CD8-positive, alpha-beta memory T cell (primary cell): ENCODE results near the gene ZSCAN26. TPM values are rescaled to one million over a fixed set of nuclear protein-coding genes. Genes with fewer than 3 reads are reported as not detected.

Source experiments
- CTCF ChIA-PET: fragments of 350-600 bp; sonication (Branson Sonifier 250); formaldehyde crosslinking; loops from one replicate; lab custom pipeline; 2021; ENCODE audit warnings: antibody characterized with exemption; lab: Charles Lee
- POLR2A ChIA-PET: fragments of 350-600 bp; sonication (Branson Sonifier 250); formaldehyde crosslinking; loops from one replicate; lab custom pipeline; 2021; ENCODE audit warnings: antibody characterized with exemption; lab: Charles Lee
- DNase-seq, 5 donors: peaks; one replicate each; pipeline versions ENCODE4 v3.0.0 to v3.0.0-alpha.2; 2020 to 2022; ENCODE audit warnings: mixed read lengths in 1 of 5
- H3K27ac ChIP-seq: one replicate; pipeline ENCODE4 v1.7.0; 2013; ENCODE audit warnings: low read depth, mild to moderate bottlenecking, low read length, moderate library complexity
- H3K27me3 ChIP-seq: 2 replicates; pipeline ENCODE4 v1.7.0; 2013; ENCODE audit warnings: low read length, mild to moderate bottlenecking; ENCODE audit not compliant: insufficient read depth, poor library complexity, severe bottlenecking
- H3K36me3 ChIP-seq: 2 replicates; pipeline ENCODE4 v1.7.0; 2013; ENCODE audit warnings: mild to moderate bottlenecking, low read length, moderate library complexity; ENCODE audit not compliant: insufficient read depth
- H3K4me1 ChIP-seq: 2 replicates; pipeline ENCODE4 v1.7.0; 2013; ENCODE audit warnings: mild to moderate bottlenecking, low read length, moderate library complexity; ENCODE audit not compliant: insufficient read depth
- H3K4me3 ChIP-seq: 2 replicates; pipeline ENCODE4 v1.7.0; 2013; ENCODE audit warnings: mild to moderate bottlenecking, low read length
- H3K9me3 ChIP-seq: 2 replicates; pipeline ENCODE4 v1.7.0; 2013; ENCODE audit warnings: mild to moderate bottlenecking, low read length
- H3K27ac Mint-ChIP-seq, 8 donors: one replicate each; pipeline ENCODE4 v1.8.0; 2020 to 2021; ENCODE audit warnings: mixed read lengths in 8 of 8, mild to moderate bottlenecking in 6 of 8, inconsistent platforms in 3 of 8, moderate library complexity in 3 of 8
- H3K27me3 Mint-ChIP-seq, 2 donors: one replicate each; pipeline ENCODE4 v1.8.0; 2020 to 2021; ENCODE audit warnings: mixed read lengths in 2 of 2, mild to moderate bottlenecking in 1 of 2, moderate library complexity in 1 of 2
- H3K36me3 Mint-ChIP-seq, 3 donors: one replicate each; pipeline ENCODE4 v1.8.0; 2020 to 2021; ENCODE audit warnings: mixed read lengths in 3 of 3, inconsistent platforms in 1 of 3, mild to moderate bottlenecking in 1 of 3
- H3K4me1 Mint-ChIP-seq, 3 donors: one replicate each; pipeline ENCODE4 v1.8.0; 2020 to 2021; ENCODE audit warnings: mixed read lengths in 3 of 3, inconsistent platforms in 1 of 3, mild to moderate bottlenecking in 1 of 3
- H3K4me3 Mint-ChIP-seq, 7 donors: one replicate each; pipeline ENCODE4 v1.8.0; 2020 to 2021; ENCODE audit warnings: mixed read lengths in 7 of 7, mild to moderate bottlenecking in 6 of 7, moderate library complexity in 4 of 7, inconsistent platforms in 2 of 7
- H3K9me3 Mint-ChIP-seq, 5 donors: one replicate each; pipeline ENCODE4 v1.8.0; 2020 to 2022; ENCODE audit warnings: mixed read lengths in 5 of 5, mild to moderate bottlenecking in 3 of 5, moderate library complexity in 2 of 5, inconsistent platforms in 1 of 5
- polyA plus RNA-seq: library from polyadenylated mRNA; unstranded; fragments of 300-500 nt; fragmentation: Illumina TruSeq; gene quantifications from one replicate; pipeline ENCODE4 v1.2.3, GENCODE V29; 2021
- total RNA-seq, 2 experiments: library from RNA; stranded (reverse); gene quantifications; one replicate each; pipeline ENCODE4 v1.2.3, GENCODE V29; 2021

ZSCAN26 gene
- total and polyA plus RNA-seq, 3 experiments from 2014 or later = 5.6 to 15.8 (median 6.4) TPM

GRCh38 chr6:28263922-28264321 lies 3.0 kb upstream of the ZSCAN26 start:
- Mint-ChIP-seq H3K9me3 (peaks cover 0 to 2% (median 0%) of the 10 kb centered on the region in 5 donors), H3K4me3 (peak overlapping the region in 1 of 7 donors; percentile 9), H3K36me3 (no peaks in the 10 kb centered on the region), H3K4me1 (peaks cover 0 to 6% (median 2%) of the 10 kb centered on the region in 3 donors), H3K27me3 (peaks cover 4 to 9% of the 10 kb centered on the region in 2 donors), H3K27ac (no peak overlapping the region)
- no peak for DNase-seq
- Histone ChIP-seq H3K27me3 (no peaks in the 10 kb centered on the region), H3K4me1 (peaks cover 18% of the 10 kb centered on the region), H3K4me3 (no peak overlapping the region), H3K36me3 (no peaks in the 10 kb centered on the region), H3K9me3 (no peaks in the 10 kb centered on the region), H3K27ac (no peak overlapping the region)
- ChIA-PET POLR2A (interaction anchor here (1.0 kb wide), 1 partner anchor 20 kb away, joined by 3 read pairs; no protein-coding TSS in a partner anchor), CTCF (interaction anchor here (1.2 kb wide), 1 partner anchor 11 kb away, joined by 4 read pairs; the partner anchor contains the start of gene ZKSCAN4)

GRCh38 chr6:28264834-28265401 lies 2.0 kb upstream of the ZSCAN26 start:
- Mint-ChIP-seq H3K27ac (no peak overlapping the region), H3K36me3 (no peaks in the 10 kb centered on the region), H3K4me3 (peak overlapping the region in 1 of 7 donors; percentile 36), H3K9me3 (peaks cover 0 to under 1% (median 0%) of the 10 kb centered on the region in 5 donors), H3K4me1 (peaks cover 4 to 8% (median 7%) of the 10 kb centered on the region in 3 donors), H3K27me3 (peaks cover 4% of the 10 kb centered on the region in 2 donors)
- ChIA-PET POLR2A (interaction anchor here (1.1 kb wide), 1 partner anchor 10 kb away, joined by 3 read pairs; no protein-coding TSS in a partner anchor), CTCF (no interaction called here)
- Histone ChIP-seq H3K36me3 (no peaks in the 10 kb centered on the region), H3K27me3 (no peaks in the 10 kb centered on the region), H3K9me3 (no peaks in the 10 kb centered on the region), H3K4me3 (no peak overlapping the region), H3K4me1 (peaks cover 18% of the 10 kb centered on the region), H3K27ac (no peak overlapping the region)
- no peak for DNase-seq

GRCh38 chr6:28266563-28266961 lies 381 bp upstream of the ZSCAN26 start:
- Histone ChIP-seq H3K27me3 (no peaks in the 10 kb centered on the region), H3K9me3 (no peaks in the 10 kb centered on the region), H3K36me3 (no peaks in the 10 kb centered on the region), H3K4me1 (peaks cover 18% of the 10 kb centered on the region), H3K27ac (peak overlapping the region; percentile 81), H3K4me3 (peak overlapping the region; percentile 90)
- POLR2A ChIA-PET = interaction anchor here (0.5 to 1.9 kb wide), 10 partner anchors 9 to 1734 kb away, joined by 3 to 18 read pairs (median 6); partner anchors contain the start of genes PGBD1, ZKSCAN3, ZKSCAN4 and ZSCAN31
- H3K27ac Mint-ChIP-seq = no peak overlapping the region
- CTCF ChIA-PET = interaction anchor here (0.9 to 3.7 kb wide), 7 partner anchors 14 to 142 kb away, joined by 3 to 22 read pairs (median 3); partner anchors contain the start of genes ZKSCAN4, ZKSCAN8 and ZSCAN16
- no peak overlapping the region for H3K4me3 Mint-ChIP-seq
- H3K27me3 Mint-ChIP-seq = peaks cover 0 to 4% of the 10 kb centered on the region in 2 donors
- DNase-seq = no peak
- no peaks in the 10 kb centered on the region for H3K9me3 Mint-ChIP-seq
- H3K4me1 Mint-ChIP-seq = peaks cover 14 to 20% (median 17%) of the 10 kb centered on the region in 3 donors
- H3K36me3 Mint-ChIP-seq = peaks cover 0 to 2% (median 2%) of the 10 kb centered on the region in 3 donors

GRCh38 chr6:28267695-28268059 lies 734 bp downstream of the ZSCAN26 start:
- no peaks in the 10 kb centered on the region for H3K27me3 ChIP-seq
- no peaks in the 10 kb centered on the region for H3K9me3 ChIP-seq
- Mint-ChIP-seq H3K4me3 (no peak overlapping the region), H3K4me1 (peaks cover 14 to 20% (median 17%) of the 10 kb centered on the region in 3 donors), H3K36me3 (peaks cover 0 to 13% (median 2%) of the 10 kb centered on the region in 3 donors), H3K27ac (no peak overlapping the region), H3K9me3 (no peaks in the 10 kb centered on the region), H3K27me3 (peaks cover 0 to 4% of the 10 kb centered on the region in 2 donors)
- no peak for DNase-seq
- peak overlapping the region; percentile 81 for H3K27ac ChIP-seq
- CTCF ChIA-PET = interaction anchor here (0.9 to 3.7 kb wide), 5 partner anchors 13 to 163 kb away, joined by 3 to 22 read pairs (median 3); partner anchors contain the start of gene ZSCAN16
- H3K4me1 ChIP-seq = peaks cover 18% of the 10 kb centered on the region
- H3K36me3 ChIP-seq = peaks cover 11% of the 10 kb centered on the region
- POLR2A ChIA-PET = interaction anchor here (0.7 to 1.9 kb wide), 7 partner anchors 9 to 430 kb away, joined by 3 to 18 read pairs (median 8); partner anchors contain the start of genes PGBD1, ZKSCAN3, ZKSCAN4 and ZKSCAN8
- peak overlapping the region; percentile 90 for H3K4me3 ChIP-seq

- H3K27me3 ChIP-seq = no peaks in the 10 kb centered on the region
- H3K27ac ChIP-seq = no peak overlapping the region
- Mint-ChIP-seq H3K9me3 (no peaks in the 10 kb centered on the region), H3K36me3 (peaks cover 0 to 28% (median 4%) of the 10 kb centered on the region in 3 donors), H3K4me3 (no peak overlapping the region), H3K4me1 (peaks cover 14 to 22% (median 17%) of the 10 kb centered on the region in 3 donors), H3K27me3 (peaks cover 0 to 6% of the 10 kb centered on the region in 2 donors), H3K27ac (no peak overlapping the region)
- ChIA-PET POLR2A (no interaction called here), CTCF (interaction anchor here (1.4 to 3.7 kb wide), 2 partner anchors 17 to 87 kb away, joined by 3 to 22 read pairs; partner anchors contain the start of gene ZKSCAN4)
- no peak for DNase-seq
- H3K4me3 ChIP-seq = no peak overlapping the region
- H3K4me1 ChIP-seq = peaks cover 18% of the 10 kb centered on the region
- peaks cover 18% of the 10 kb centered on the region for H3K36me3 ChIP-seq
- H3K9me3 ChIP-seq = no peaks in the 10 kb centered on the region
These were observed 2.5 kb downstream of the ZSCAN26 start for GRCh38 chr6:28269492-28269891.

DNA sequence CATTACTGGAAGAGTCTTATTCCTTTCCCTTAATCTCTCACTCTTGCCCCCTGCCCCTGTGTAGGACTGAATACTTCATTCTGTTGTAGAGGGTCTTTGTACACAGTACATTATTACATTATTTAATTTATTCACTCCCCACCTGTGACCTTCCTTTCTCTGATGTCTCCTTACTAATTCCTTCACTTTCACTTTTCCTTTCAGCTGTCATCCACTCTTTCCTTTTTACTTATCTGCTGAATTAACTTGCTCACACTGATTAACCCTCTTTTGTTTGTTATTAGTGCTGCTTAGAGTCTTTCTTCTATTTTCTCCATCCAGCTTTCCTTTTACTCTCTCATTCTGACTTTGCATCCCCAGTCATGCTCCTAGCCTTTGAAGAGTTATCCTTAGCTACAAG lies 7.9 kb downstream of the ZSCAN26 start:
- no peaks in the 10 kb centered on the region for H3K9me3 ChIP-seq
- H3K27ac Mint-ChIP-seq = peak overlapping the region in 6 of 8 donors; percentile 5 to 62 (median 38)
- no peak overlapping the region for H3K27ac ChIP-seq
- peaks cover 28% of the 10 kb centered on the region for H3K36me3 ChIP-seq
- DNase-seq = no peak
- peaks cover 13 to 60% (median 20%) of the 10 kb centered on the region in 3 donors for H3K36me3 Mint-ChIP-seq
- no peaks in the 10 kb centered on the region for H3K4me1 ChIP-seq
- H3K27me3 Mint-ChIP-seq = peaks cover 0 to 2% of the 10 kb centered on the region in 2 donors
- H3K4me1 Mint-ChIP-seq = peaks cover 9 to 21% (median 18%) of the 10 kb centered on the region in 3 donors
- no peaks in the 10 kb centered on the region for H3K27me3 ChIP-seq
- ChIA-PET POLR2A (no interaction called here), CTCF (no interaction called here)
- H3K4me3 Mint-ChIP-seq = no peak overlapping the region
- no peak overlapping the region for H3K4me3 ChIP-seq
- no peaks in the 10 kb centered on the region for H3K9me3 Mint-ChIP-seq

DNA sequence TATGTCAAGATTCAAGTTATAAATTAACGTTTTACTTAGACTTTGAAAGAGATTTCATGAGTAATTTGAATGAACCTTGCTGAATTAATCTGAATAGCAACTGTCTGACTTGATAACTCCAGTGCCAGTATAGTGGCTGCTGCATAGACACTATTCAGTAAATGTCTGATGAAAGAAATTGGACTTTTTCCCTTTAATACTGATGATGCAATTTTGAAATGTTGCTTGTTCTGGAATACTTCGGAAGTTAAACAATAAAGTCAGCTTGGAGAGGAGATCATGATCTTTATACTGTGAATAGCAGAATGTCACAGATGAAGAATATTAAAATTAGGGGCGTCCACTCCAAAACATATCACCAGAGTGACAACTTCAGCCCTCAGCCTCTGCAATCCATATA lies 10.8 kb downstream of the ZSCAN26 start:
- Mint-ChIP-seq H3K36me3 (peaks cover 18 to 46% (median 19%) of the 10 kb centered on the region in 3 donors), H3K9me3 (no peaks in the 10 kb centered on the region), H3K4me1 (peaks cover 15 to 20% (median 18%) of the 10 kb centered on the region in 3 donors), H3K27me3 (peaks cover 7 to 9% of the 10 kb centered on the region in 2 donors), H3K4me3 (no peak overlapping the region), H3K27ac (no peak overlapping the region)
- Histone ChIP-seq H3K4me3 (no peak overlapping the region), H3K4me1 (peaks cover 7% of the 10 kb centered on the region), H3K27ac (no peak overlapping the region), H3K27me3 (no peaks in the 10 kb centered on the region), H3K36me3 (peaks cover 16% of the 10 kb centered on the region), H3K9me3 (no peaks in the 10 kb centered on the region)
- ChIA-PET CTCF (no interaction called here), POLR2A (no interaction called here)
- no peak for DNase-seq
